ENCODE measurements around the gene CMIP.

The CMIP gene

GRCh38 chr16:81679721-81680430, 235.3 kb downstream of the CMIP start:
- Histone ChIP-seq H2BK5ac (ENCODE audit: low read depth, low read length, poor library complexity, severe bottlenecking) (no peak overlapping the region), H3K4ac (ENCODE audit: low read depth in 1 of 2, low read length in 2 of 2) (no peak overlapping the region), H4K91ac (ENCODE audit: low read length) (no peak overlapping the region), H2BK12ac (ENCODE audit: low read length in 2 of 2) (no peak overlapping the region), H3K4me3 (ENCODE audit: insufficient read depth in 1 of 2, low read depth in 1 of 2, low read length in 2 of 2) (no peak overlapping the region), H3K79me1 (replicated peaks; ENCODE audit: low read length, poor library complexity, severe bottlenecking) (peaks cover 33% of the 10 kb centered on the region), H3K18ac (ENCODE audit: low read depth in 1 of 2, low read length in 2 of 2) (no peak overlapping the region), H3K23ac (ENCODE audit: low read length in 2 of 2) (no peak overlapping the region), H3K27me3 (ENCODE audit: control insufficient read depth in 1 of 2, insufficient read depth in 1 of 2, low read length in 2 of 2) (no peaks in the 10 kb centered on the region), H2AFZ (ENCODE audit: low read depth, low read length) (no peak overlapping the region), H2BK120ac (ENCODE audit: low read depth, low read length) (no peak overlapping the region), H2AK5ac (ENCODE audit: low read length, severe bottlenecking) (no peak overlapping the region), H3K9me3 (ENCODE audit: control insufficient read depth, low read length) (no peaks in the 10 kb centered on the region), H4K8ac (ENCODE audit: low read length) (no peak overlapping the region), H3K14ac (ENCODE audit: low read length in 2 of 2) (no peak overlapping the region), H3K9ac (ENCODE audit: low read length) (no peak overlapping the region), H3K4me1 (ENCODE audit: control insufficient read depth, insufficient read depth, low read depth, low read length) (peaks cover 4% of the 10 kb centered on the region), H2BK15ac (ENCODE audit: low read depth, poor library complexity, severe bottlenecking) (no peak overlapping the region), H3K27ac (ENCODE audit: low read length, poor library complexity, severe bottlenecking) (no peak overlapping the region), H3K36me3 (ENCODE audit: control insufficient read depth in 1 of 2, insufficient read depth in 2 of 2, low read depth in 1 of 2, low read length in 2 of 2) (peaks cover 25 to 59% of the 10 kb centered on the region in 2 experiments), H3K4me2 (ENCODE audit: low read length, poor library complexity, severe bottlenecking) (no peak overlapping the region)
- WGBS = 96% methylated on average over 16 of the region's 16 CpGs
- DNase-seq = no peak

GRCh38 chr16:81680444-81681275, 236.1 kb downstream of the CMIP start:
- no peak overlapping the region for H3K9ac ChIP-seq (ENCODE audit: low read length)
- no peak overlapping the region for H4K8ac ChIP-seq (ENCODE audit: low read length)
- no peak for DNase-seq
- no peak overlapping the region for H2AK5ac ChIP-seq (ENCODE audit: low read length, severe bottlenecking)
- no peak overlapping the region for H3K14ac ChIP-seq (ENCODE audit: low read length in 2 of 2)
- no peak overlapping the region for H2BK12ac ChIP-seq (ENCODE audit: low read length in 2 of 2)
- H3K18ac ChIP-seq (ENCODE audit: low read depth in 1 of 2, low read length in 2 of 2) = no peak overlapping the region
- H3K27ac ChIP-seq (ENCODE audit: low read length, poor library complexity, severe bottlenecking) = no peak overlapping the region
- H3K4me1 ChIP-seq (ENCODE audit: control insufficient read depth, insufficient read depth, low read depth, low read length) = peaks cover 6% of the 10 kb centered on the region
- no peak overlapping the region for H3K4me3 ChIP-seq (ENCODE audit: insufficient read depth in 1 of 2, low read depth in 1 of 2, low read length in 2 of 2)
- peaks cover 23 to 62% of the 10 kb centered on the region in 2 experiments for H3K36me3 ChIP-seq (ENCODE audit: control insufficient read depth in 1 of 2, insufficient read depth in 2 of 2, low read depth in 1 of 2, low read length in 2 of 2)
- peaks cover 36% of the 10 kb centered on the region for H3K79me1 ChIP-seq (replicated peaks; ENCODE audit: low read length, poor library complexity, severe bottlenecking)
- H3K4me2 ChIP-seq (ENCODE audit: low read length, poor library complexity, severe bottlenecking) = no peak overlapping the region
- no peaks in the 10 kb centered on the region for H3K27me3 ChIP-seq (ENCODE audit: control insufficient read depth in 1 of 2, insufficient read depth in 1 of 2, low read length in 2 of 2)
- H2BK5ac ChIP-seq (ENCODE audit: low read depth, low read length, poor library complexity, severe bottlenecking) = no peak overlapping the region
- no peak overlapping the region for H3K4ac ChIP-seq (ENCODE audit: low read depth in 1 of 2, low read length in 2 of 2)
- no peak overlapping the region for H4K91ac ChIP-seq (ENCODE audit: low read length)
- H3K23ac ChIP-seq (ENCODE audit: low read length in 2 of 2) = no peak overlapping the region
- no peak overlapping the region for H2BK15ac ChIP-seq (ENCODE audit: low read depth, poor library complexity, severe bottlenecking)
- H2BK120ac ChIP-seq (ENCODE audit: low read depth, low read length) = no peak overlapping the region
- no peak overlapping the region for H2AFZ ChIP-seq (ENCODE audit: low read depth, low read length)
- 96% methylated on average over 22 of the region's 22 CpGs for WGBS
- H3K9me3 ChIP-seq (ENCODE audit: control insufficient read depth, low read length) = no peaks in the 10 kb centered on the region

GRCh38 chr16:81681311-81681710, 236.7 kb downstream of the CMIP start:
- no peak overlapping the region for H3K4me2 ChIP-seq (ENCODE audit: low read length, poor library complexity, severe bottlenecking)
- peaks cover 6% of the 10 kb centered on the region for H3K4me1 ChIP-seq (ENCODE audit: control insufficient read depth, insufficient read depth, low read depth, low read length)
- no peak overlapping the region for H2BK15ac ChIP-seq (ENCODE audit: low read depth, poor library complexity, severe bottlenecking)
- no peak overlapping the region for H2BK12ac ChIP-seq (ENCODE audit: low read length in 2 of 2)
- H4K8ac ChIP-seq (ENCODE audit: low read length) = no peak overlapping the region
- no peaks in the 10 kb centered on the region for H3K9me3 ChIP-seq (ENCODE audit: control insufficient read depth, low read length)
- no peak overlapping the region for H3K4me3 ChIP-seq (ENCODE audit: insufficient read depth in 1 of 2, low read depth in 1 of 2, low read length in 2 of 2)
- peaks cover 18 to 57% of the 10 kb centered on the region in 2 experiments for H3K36me3 ChIP-seq (ENCODE audit: control insufficient read depth in 1 of 2, insufficient read depth in 2 of 2, low read depth in 1 of 2, low read length in 2 of 2)
- no peak for DNase-seq
- H2AFZ ChIP-seq (ENCODE audit: low read depth, low read length) = no peak overlapping the region
- no peak overlapping the region for H2BK120ac ChIP-seq (ENCODE audit: low read depth, low read length)
- no peak overlapping the region for H3K18ac ChIP-seq (ENCODE audit: low read depth in 1 of 2, low read length in 2 of 2)
- H4K91ac ChIP-seq (ENCODE audit: low read length) = no peak overlapping the region
- H2AK5ac ChIP-seq (ENCODE audit: low read length, severe bottlenecking) = no peak overlapping the region
- H3K27ac ChIP-seq (ENCODE audit: low read length, poor library complexity, severe bottlenecking) = no peak overlapping the region
- no peak overlapping the region for H3K23ac ChIP-seq (ENCODE audit: low read length in 2 of 2)
- 98% methylated on average over 14 of the region's 14 CpGs for WGBS
- H3K9ac ChIP-seq (ENCODE audit: low read length) = no peak overlapping the region
- H2BK5ac ChIP-seq (ENCODE audit: low read depth, low read length, poor library complexity, severe bottlenecking) = no peak overlapping the region
- H3K4ac ChIP-seq (ENCODE audit: low read depth in 1 of 2, low read length in 2 of 2) = no peak overlapping the region
- H3K14ac ChIP-seq (ENCODE audit: low read length in 2 of 2) = no peak overlapping the region
- peaks cover 36% of the 10 kb centered on the region for H3K79me1 ChIP-seq (replicated peaks; ENCODE audit: low read length, poor library complexity, severe bottlenecking)
- H3K27me3 ChIP-seq (ENCODE audit: control insufficient read depth in 1 of 2, insufficient read depth in 1 of 2, low read length in 2 of 2) = no peaks in the 10 kb centered on the region

- WGBS = 96% methylated on average over 13 of the region's 13 CpGs
- no peaks in the 10 kb centered on the region for H3K9me3 ChIP-seq (ENCODE audit: control insufficient read depth, low read length)
- H2AK5ac ChIP-seq (ENCODE audit: low read length, severe bottlenecking) = no peak overlapping the region
- peaks cover 11 to 52% of the 10 kb centered on the region in 2 experiments for H3K36me3 ChIP-seq (ENCODE audit: control insufficient read depth in 1 of 2, insufficient read depth in 2 of 2, low read depth in 1 of 2, low read length in 2 of 2)
- no peak overlapping the region for H3K18ac ChIP-seq (ENCODE audit: low read depth in 1 of 2, low read length in 2 of 2)
- H3K23ac ChIP-seq (ENCODE audit: low read length in 2 of 2) = no peak overlapping the region
- no peak overlapping the region for H4K8ac ChIP-seq (ENCODE audit: low read length)
- no peak overlapping the region for H2AFZ ChIP-seq (ENCODE audit: low read depth, low read length)
- DNase-seq = no peak
- H3K79me1 ChIP-seq (replicated peaks; ENCODE audit: low read length, poor library complexity, severe bottlenecking) = peaks cover 37% of the 10 kb centered on the region
- no peak overlapping the region for H3K27ac ChIP-seq (ENCODE audit: low read length, poor library complexity, severe bottlenecking)
- no peaks in the 10 kb centered on the region for H3K27me3 ChIP-seq (ENCODE audit: control insufficient read depth in 1 of 2, insufficient read depth in 1 of 2, low read length in 2 of 2)
- no peak overlapping the region for H2BK120ac ChIP-seq (ENCODE audit: low read depth, low read length)
- H3K4me3 ChIP-seq (ENCODE audit: insufficient read depth in 1 of 2, low read depth in 1 of 2, low read length in 2 of 2) = no peak overlapping the region
- H4K91ac ChIP-seq (ENCODE audit: low read length) = peak overlapping the region; percentile 20
- no peak overlapping the region for H3K9ac ChIP-seq (ENCODE audit: low read length)
- no peak overlapping the region for H2BK15ac ChIP-seq (ENCODE audit: low read depth, poor library complexity, severe bottlenecking)
- peaks cover 22% of the 10 kb centered on the region for H3K4me1 ChIP-seq (ENCODE audit: control insufficient read depth, insufficient read depth, low read depth, low read length)
- no peak overlapping the region for H2BK12ac ChIP-seq (ENCODE audit: low read length in 2 of 2)
- H3K14ac ChIP-seq (ENCODE audit: low read length in 2 of 2) = no peak overlapping the region
- H3K4ac ChIP-seq (ENCODE audit: low read depth in 1 of 2, low read length in 2 of 2) = no peak overlapping the region
- H3K4me2 ChIP-seq (ENCODE audit: low read length, poor library complexity, severe bottlenecking) = no peak overlapping the region
- no peak overlapping the region for H2BK5ac ChIP-seq (ENCODE audit: low read depth, low read length, poor library complexity, severe bottlenecking)
These were observed 239.7 kb downstream of the CMIP start for GRCh38 chr16:81684242-81684837.
